SJSA1 (cell line): ENCODE data around the gene MLX. TPM values are rescaled to one million over a fixed set of nuclear protein-coding genes. Genes with fewer than 3 reads are reported as not detected.
"Not testable (repeated sequence)": the region's sequence is repeated elsewhere in the genome, so short reads cannot be mapped to it uniquely, and the experiment has no call there.

Experiments
- DNase-seq, 2 experiments: peaks; one replicate each; pipeline ENCODE4 v3.0.0-alpha.2; 2015 to 2020; ENCODE audit warnings: low spot score in 2 of 2, low read depth in 1 of 2
- H3K27ac ChIP-seq: fragments of 250-450 bp; sonication (Bioruptor Pico); 2 replicates; pipeline ENCODE4 v1.5.1; 2020; ENCODE audit warnings: mild to moderate bottlenecking, moderate library complexity
- H3K27me3 ChIP-seq: fragments of 250-450 bp; sonication (Bioruptor Pico); replicated peaks from 2 replicates; pipeline ENCODE4 v1.5.1; 2020; ENCODE audit warnings: mild to moderate bottlenecking, moderate library complexity
- H3K36me3 ChIP-seq: fragments of 250-450 bp; sonication (Bioruptor Pico); 2 replicates; pipeline ENCODE4 v1.5.1; 2020; ENCODE audit warnings: mild to moderate bottlenecking
- H3K4me1 ChIP-seq: fragments of 250-450 bp; sonication (Bioruptor Pico); replicated peaks from 2 replicates; pipeline ENCODE4 v1.6.1; 2021; ENCODE audit warnings: mild to moderate bottlenecking
- H3K4me3 ChIP-seq: fragments of 250-450 bp; sonication (Bioruptor Pico); 2 replicates; pipeline ENCODE4 v1.5.1; 2020; ENCODE audit warnings: mild to moderate bottlenecking
- H3K9me3 ChIP-seq: fragments of 250-450 bp; sonication (Bioruptor Pico); replicated peaks from 2 replicates; pipeline ENCODE4 v1.5.1; 2020; ENCODE audit warnings: mild to moderate bottlenecking
- total RNA-seq: library from RNA; depleted of rRNA; stranded (reverse); fragments of >200 nt; shearing (Covaris generic); gene quantifications from 2 replicates; pipeline ENCODE4 v1.2.3, GENCODE V29; 2014

MLX gene
- total RNA-seq, 1 experiment from 2014 or later, result 35.0 TPM

DNA sequence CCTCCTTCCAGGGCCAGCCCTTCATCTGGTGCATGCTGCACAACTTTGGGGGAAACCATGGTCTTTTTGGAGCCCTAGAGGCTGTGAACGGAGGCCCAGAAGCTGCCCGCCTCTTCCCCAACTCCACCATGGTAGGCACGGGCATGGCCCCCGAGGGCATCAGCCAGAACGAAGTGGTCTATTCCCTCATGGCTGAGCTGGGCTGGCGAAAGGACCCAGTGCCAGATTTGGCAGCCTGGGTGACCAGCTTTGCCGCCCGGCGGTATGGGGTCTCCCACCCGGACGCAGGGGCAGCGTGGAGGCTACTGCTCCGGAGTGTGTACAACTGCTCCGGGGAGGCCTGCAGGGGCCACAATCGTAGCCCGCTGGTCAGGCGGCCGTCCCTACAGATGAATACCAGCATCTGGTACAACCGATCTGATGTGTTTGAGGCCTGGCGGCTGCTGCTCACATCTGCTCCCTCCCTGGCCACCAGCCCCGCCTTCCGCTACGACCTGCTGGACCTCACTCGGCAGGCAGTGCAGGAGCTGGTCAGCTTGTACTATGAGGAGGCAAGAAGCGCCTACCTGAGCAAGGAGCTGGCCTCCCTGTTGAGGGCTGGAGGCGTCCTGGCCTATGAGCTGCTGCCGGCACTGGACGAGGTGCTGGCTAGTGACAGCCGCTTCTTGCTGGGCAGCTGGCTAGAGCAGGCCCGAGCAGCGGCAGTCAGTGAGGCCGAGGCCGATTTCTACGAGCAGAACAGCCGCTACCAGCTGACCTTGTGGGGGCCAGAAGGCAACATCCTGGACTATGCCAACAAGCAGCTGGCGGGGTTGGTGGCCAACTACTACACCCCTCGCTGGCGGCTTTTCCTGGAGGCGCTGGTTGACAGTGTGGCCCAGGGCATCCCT lies 23.5 kb upstream of the MLX start:
- Histone ChIP-seq H3K4me3 (no peak overlapping the region), H3K9me3 (no peaks in the 10 kb centered on the region), H3K27ac (no peak overlapping the region), H3K36me3 (peaks cover 49% of the 10 kb centered on the region), H3K4me1 (no peaks in the 10 kb centered on the region), H3K27me3 (no peaks in the 10 kb centered on the region)
- no peak for DNase-seq

DNA sequence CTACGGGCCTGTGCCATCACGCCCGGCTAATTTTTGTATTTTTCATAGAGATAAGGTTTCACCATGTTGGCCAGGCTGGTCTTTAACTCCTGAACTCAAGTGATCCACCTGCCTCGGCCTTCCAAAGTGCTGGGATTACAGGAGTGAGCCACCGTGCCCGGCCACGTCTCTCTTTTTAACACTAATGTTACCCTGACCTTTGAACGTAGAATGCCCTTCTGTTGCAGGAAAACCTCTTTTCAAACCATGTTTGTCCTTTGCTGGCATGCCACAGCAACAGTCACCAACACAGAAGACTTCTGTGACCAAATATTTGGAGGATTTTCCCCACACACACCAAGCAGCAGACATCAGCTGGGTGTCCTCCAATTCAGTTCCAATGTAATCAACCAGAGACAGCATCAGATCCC lies 22.0 kb upstream of the MLX start:
- Histone ChIP-seq H3K4me3 (no peak overlapping the region), H3K9me3 (no peaks in the 10 kb centered on the region), H3K27ac (no peak overlapping the region), H3K36me3 (peaks cover 38% of the 10 kb centered on the region), H3K27me3 (no peaks in the 10 kb centered on the region), H3K4me1 (no peaks in the 10 kb centered on the region)
- DNase-seq, result no peak

DNA sequence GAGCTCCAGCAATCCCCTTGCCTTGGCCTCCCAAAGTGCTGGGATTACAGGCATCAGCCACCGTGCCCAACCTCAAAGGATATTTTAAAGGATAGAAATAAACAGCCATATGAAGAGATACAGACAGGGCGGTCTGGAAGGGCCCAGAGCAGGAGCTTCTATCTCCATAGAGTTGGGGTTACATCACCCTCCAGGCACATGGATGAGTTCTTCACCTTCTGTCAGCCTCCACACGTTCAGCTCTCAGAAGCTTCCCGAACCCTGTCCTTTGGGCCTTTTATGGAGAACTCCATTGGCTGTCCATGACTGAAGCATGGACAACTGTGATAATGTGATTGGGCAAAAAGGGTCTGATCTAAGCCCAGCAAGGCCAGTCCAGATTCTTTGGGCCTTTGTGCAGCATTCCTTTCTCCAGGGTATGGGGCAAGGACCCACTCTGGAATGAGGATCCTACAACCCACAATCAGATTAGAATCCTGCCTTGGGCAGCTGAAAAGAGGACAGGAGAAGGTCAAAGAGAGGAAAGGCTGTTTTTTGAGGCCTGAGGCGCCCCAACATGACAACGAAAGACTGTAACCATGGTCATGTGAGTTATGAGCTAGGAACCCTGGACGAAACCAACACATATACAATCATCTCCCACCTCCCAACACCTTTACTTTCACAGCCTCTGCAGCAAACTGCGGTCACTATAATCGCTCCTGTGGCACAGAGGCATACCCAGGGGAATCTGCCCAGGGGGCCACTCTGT lies 21.0 kb upstream of the MLX start:
- H3K4me1 ChIP-seq, H3K9me3 ChIP-seq, H3K27ac ChIP-seq, DNase-seq, H3K27me3 ChIP-seq, H3K4me3 ChIP-seq: not testable (repeated sequence)
- peaks cover 38% of the 10 kb centered on the region for H3K36me3 ChIP-seq

DNA sequence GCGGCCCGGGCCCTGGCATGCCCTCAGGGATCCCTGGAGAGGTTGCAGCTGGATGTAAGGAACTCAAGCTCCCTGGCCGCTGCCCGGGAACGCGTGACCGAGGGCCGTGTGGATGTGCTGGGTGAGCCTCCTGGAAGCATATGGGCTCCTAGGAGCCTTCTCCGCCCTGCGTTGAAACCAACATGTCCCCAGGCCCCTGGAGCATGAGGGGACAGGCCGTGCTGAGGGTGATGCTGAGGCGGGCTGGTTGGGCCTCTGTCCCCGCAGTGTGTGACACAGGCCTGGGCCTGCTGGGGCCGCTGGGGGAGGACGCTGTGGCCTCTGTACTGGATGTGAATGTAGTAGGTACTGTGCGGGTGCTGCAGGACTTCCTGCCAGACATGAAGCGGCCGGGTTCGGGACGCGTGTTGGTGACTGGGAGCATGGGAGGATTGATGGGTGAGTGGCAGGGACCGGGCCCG lies 19.9 kb upstream of the MLX start:
- DNase-seq, result no peak
- Histone ChIP-seq H3K27ac (no peak overlapping the region), H3K27me3 (no peaks in the 10 kb centered on the region), H3K36me3 (peaks cover 31% of the 10 kb centered on the region), H3K4me1 (no peaks in the 10 kb centered on the region), H3K4me3 (no peak overlapping the region), H3K9me3 (no peaks in the 10 kb centered on the region)

DNA sequence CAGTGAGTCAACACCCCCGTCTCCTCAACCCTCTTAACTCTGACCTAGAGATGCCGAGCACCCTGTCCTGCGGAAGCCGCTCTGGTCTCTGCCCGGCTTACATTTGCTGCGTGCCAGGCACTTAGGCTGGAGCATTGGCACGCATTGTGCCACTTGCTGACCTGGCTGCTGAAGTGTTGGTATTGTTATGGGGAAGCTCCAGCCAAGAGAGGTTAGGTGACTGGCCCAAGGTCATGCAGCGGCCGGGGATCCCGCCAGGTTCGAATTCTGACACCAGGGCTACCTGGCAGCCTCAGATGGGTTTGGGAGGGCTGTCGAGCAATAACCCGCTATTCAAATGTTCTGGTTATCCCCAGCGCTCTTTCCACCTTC lies 19.2 kb upstream of the MLX start:
- Histone ChIP-seq H3K27me3 (no peaks in the 10 kb centered on the region), H3K36me3 (peaks cover 24% of the 10 kb centered on the region), H3K27ac (no peak overlapping the region), H3K9me3 (no peaks in the 10 kb centered on the region), H3K4me1 (no peaks in the 10 kb centered on the region), H3K4me3 (no peak overlapping the region)
- no peak for DNase-seq

DNA sequence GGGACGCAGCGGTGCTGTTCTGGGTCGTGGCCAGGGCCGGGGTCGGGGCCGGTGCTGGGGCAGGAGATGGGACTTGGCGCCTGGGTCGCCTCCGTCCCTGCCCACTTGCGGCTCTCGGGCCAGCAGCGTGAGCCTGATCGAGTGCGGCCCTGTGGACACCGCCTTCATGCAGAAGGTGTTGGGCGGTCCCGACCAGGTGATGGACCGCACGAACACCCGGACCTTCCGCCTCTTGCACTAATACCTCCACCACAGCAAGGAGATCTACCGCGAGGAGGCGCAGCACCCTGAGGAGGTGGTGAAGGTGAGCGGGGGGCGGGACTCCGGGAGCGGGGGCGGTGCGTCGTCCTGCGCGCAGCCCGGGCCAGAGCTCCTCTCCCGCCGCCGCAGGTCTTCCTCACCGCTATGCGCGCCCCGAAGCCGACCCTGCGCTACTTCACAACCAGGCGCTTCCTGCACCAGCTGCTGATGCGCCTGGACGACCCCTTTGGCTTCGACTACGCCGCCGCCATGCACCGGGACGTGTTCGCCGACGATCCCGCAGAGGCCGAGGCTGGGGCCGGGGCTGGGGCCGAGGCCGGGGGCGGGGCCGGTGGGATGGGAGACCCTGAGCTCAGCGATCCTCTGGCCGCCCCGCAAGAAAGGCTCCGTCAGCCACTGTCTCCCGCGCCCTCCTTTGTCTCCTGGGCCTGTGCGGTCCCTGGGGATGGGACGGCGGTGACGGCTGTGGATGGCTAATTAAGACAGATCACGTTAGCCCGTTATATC lies 18.6 kb upstream of the MLX start:
- no peaks in the 10 kb centered on the region for H3K27me3 ChIP-seq
- no peak for DNase-seq
- no peak overlapping the region for H3K27ac ChIP-seq
- no peaks in the 10 kb centered on the region for H3K4me1 ChIP-seq
- no peaks in the 10 kb centered on the region for H3K9me3 ChIP-seq
- H3K36me3 ChIP-seq, result peaks cover 20% of the 10 kb centered on the region
- no peak overlapping the region for H3K4me3 ChIP-seq

DNA sequence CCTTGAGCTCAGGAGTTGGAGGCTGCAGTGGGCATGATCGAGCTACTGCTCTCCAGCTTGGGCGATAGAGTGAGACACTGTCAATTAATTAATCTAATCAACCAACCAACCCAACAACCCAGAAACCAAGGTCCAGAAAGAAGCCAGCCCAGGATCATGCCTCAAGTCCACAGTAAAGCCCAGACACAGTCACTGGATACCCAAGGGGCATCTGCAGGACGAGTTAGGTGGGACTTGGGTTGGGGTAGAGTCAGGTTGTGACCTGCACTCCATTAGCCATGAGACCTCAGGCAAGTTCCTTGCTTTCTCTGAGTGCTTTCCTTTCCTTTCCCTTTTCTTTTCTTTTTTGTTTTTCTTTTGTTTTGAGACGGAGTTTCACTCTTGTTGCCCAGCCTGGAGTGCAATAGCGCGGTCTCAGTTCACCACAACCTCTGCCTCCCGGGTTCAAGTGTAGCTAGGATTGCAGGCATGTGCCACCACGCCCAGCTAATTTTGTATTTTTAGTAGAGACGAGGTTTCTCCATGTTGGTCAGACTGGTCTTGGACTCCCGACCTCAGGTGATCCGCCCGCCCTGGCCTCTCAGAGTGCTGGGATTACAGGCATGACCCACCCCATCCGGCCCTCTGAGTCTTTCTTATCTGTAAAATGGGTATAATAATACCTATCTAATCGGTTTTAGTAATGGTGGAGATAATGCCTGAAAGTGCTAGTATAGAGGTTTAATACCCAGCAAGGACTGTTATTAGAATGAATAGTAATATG lies 17.7 kb upstream of the MLX start:
- peaks cover 6% of the 10 kb centered on the region for H3K4me1 ChIP-seq
- H3K4me3 ChIP-seq, result no peak overlapping the region
- no peaks in the 10 kb centered on the region for H3K27me3 ChIP-seq
- H3K9me3 ChIP-seq, result no peaks in the 10 kb centered on the region
- DNase-seq, result no peak
- H3K36me3 ChIP-seq, result peaks cover 17% of the 10 kb centered on the region
- no peak overlapping the region for H3K27ac ChIP-seq

DNA sequence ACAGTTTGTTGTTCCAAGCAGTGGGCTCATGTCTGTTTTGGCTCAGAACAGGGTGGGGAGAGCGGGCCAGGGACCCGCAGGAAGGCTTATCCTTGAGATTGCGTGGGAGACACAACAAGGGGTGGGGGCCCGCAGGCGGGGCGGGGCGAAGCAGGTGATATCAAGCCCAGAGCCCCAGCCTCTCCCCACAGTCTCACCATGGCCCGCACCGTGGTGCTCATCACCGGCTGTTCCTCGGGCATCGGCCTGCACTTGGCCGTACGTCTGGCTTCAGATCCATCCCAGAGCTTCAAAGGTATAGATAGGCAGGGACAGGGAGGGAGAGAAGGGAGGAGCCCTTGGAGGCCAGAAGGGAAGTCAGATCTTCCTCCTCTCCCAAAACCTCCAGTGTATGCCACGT lies 14.2 kb upstream of the MLX start, which contains the start of gene HSD17B1:
Gene HSD17B1 (plus strand): TSS at position 188 of the 400 bp plus-strand sequence. CDS start 11 bp downstream, at position 199.
- not testable (repeated sequence) for H3K27ac ChIP-seq, DNase-seq, H3K9me3 ChIP-seq, H3K4me1 ChIP-seq, H3K27me3 ChIP-seq
- H3K4me3 ChIP-seq, result peak within 1 kb of the TSS; percentile 81
- peaks cover 11% of the 10 kb centered on the region for H3K36me3 ChIP-seq

DNA sequence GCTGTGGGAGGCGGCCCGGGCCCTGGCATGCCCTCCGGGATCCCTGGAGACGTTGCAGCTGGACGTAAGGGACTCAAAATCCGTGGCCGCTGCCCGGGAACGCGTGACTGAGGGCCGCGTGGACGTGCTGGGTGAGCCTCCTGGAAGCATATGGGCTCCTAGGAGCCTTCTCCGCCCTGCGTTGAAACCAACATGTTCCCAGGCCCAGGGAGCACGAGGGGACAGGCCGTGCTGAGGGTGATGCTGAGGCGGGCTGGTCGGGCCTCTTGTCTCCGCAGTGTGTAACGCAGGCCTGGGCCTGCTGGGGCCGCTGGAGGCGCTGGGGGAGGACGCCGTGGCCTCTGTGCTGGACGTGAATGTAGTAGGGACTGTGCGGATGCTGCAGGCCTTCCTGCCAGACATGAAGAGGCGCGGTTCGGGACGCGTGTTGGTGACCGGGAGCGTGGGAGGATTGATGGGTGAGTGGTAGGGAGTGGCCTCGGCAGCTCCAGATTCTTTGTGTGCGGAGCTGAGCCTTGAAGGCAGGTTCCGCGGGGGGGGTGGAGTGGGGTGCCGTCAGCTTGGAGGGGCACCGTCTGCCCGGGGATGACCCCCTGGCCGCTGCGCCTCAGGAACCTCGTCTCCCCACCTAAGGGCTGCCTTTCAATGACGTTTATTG lies 13.6 kb upstream of the MLX start:
- Histone ChIP-seq H3K4me1 (peaks cover 6% of the 10 kb centered on the region), H3K27me3 (no peaks in the 10 kb centered on the region), H3K9me3 (no peaks in the 10 kb centered on the region), H3K36me3 (peaks cover 6% of the 10 kb centered on the region), H3K4me3 (no peak overlapping the region; the same call in 1 of the 2 replicates), H3K27ac (no peak overlapping the region)
- DNase-seq, result no peak

DNA sequence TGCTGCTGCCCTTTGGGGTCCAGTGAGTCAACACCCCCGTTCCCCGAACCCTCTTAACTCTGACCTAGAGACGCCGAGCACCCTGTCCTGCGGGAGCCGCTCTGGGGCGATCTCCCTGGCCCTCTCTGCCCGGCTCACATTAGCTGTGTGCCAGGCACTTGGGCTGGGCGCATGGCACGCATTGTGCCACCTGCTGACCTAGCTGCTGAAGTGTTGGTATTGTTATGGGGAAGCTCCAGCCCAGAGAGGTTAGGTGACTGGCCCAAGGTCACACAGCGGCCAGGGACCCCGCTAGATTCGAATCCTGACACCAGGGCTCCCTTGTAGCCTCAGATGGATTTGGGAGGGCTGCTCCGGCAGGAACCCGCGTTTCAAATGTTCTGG lies 13.0 kb upstream of the MLX start:
- peak overlapping the region; percentile 81 for H3K4me3 ChIP-seq
- no peak for DNase-seq

DNA sequence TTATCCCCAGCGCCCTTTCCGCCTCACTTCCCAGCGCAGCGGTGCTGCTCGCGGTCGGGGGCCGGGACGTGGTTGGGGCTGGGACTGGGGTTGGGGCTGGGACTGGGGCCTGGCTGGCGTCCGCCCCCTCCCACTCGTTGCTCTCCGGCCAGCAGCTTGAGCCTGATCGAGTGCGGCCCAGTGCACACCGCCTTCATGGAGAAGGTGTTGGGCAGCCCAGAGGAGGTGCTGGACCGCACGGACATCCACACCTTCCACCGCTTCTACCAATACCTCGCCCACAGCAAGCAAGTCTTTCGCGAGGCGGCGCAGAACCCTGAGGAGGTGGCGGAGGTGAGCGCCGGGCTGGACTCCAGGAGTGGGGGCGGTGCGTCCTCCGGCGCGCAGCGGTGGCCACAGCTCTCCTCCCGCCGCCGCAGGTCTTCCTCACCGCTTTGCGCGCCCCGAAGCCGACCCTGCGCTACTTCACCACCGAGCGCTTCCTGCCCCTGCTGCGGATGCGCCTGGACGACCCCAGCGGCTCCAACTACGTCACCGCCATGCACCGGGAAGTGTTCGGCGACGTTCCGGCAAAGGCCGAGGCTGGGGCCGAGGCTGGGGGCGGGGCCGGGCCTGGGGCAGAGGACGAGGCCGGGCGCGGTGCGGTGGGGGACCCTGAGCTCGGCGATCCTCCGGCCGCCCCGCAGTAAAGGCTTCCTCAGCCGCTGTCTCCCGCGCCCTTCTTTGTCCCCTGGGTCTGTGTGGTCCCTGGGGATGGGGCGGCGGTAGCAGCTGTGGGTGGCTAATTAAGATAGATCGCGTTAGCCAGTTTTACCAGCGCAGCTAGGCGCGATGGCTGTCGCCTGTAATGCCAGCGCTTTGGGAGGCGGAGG lies 12.4 kb upstream of the MLX start:
- DNase-seq, result peak; percentile 69 to 82
- Histone ChIP-seq H3K4me3 (peak overlapping the region; percentile 81), H3K27ac (peak overlapping the region; percentile 35), H3K9me3 (no peaks in the 10 kb centered on the region), H3K27me3 (no peaks in the 10 kb centered on the region), H3K4me1 (peaks cover 6% of the 10 kb centered on the region), H3K36me3 (peaks cover 6% of the 10 kb centered on the region)

More for the DNA sequence above, 13.0 kb upstream of the MLX start:
- Histone ChIP-seq H3K36me3 (peaks cover 6% of the 10 kb centered on the region), H3K27me3 (no peaks in the 10 kb centered on the region), H3K9me3 (no peaks in the 10 kb centered on the region), H3K4me1 (peaks cover 6% of the 10 kb centered on the region), H3K27ac (no peak overlapping the region)

DNA sequence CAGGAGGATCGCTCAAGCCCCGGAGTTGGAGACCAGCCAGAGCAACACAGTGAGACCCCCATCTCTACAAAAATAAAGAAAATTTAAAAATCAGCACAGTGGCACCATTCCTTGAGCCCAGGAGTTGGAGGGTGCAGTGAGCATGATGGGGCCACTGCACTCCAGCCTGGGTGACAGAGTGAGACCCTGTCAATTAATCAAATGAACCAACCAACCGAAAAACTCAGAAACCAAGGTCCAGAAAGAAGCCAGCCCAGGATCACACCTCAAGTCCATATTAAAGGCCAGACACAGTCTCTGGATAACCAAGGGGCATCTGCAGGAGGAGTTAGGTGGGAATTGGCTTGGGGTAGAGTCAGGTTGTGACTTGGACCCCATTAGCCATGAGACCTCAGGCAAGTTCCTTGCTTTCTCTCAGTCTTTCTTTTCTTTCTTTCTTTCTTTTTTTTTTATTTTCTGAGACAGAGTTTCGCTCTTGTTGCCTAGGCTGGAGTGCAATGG lies 11.7 kb upstream of the MLX start:
- Histone ChIP-seq H3K4me1 (peaks cover 6% of the 10 kb centered on the region), H3K9me3 (no peaks in the 10 kb centered on the region), H3K4me3 (peak overlapping the region; percentile 81), H3K27ac (peak overlapping the region; percentile 35), H3K27me3 (no peaks in the 10 kb centered on the region), H3K36me3 (peaks cover 6% of the 10 kb centered on the region; the same call in 1 of the 2 replicates)
- DNase-seq, result no peak
